ENCODE results near the gene RPL36. TPM values are rescaled to one million over a fixed set of nuclear protein-coding genes. Genes with fewer than 3 reads are reported as not detected.
A peak's percentile ranks its signal among the peaks of the same experiment; 100 is the strongest.

The RPL36 gene
- total and polyA plus RNA-seq, 7 experiments from 2014 or later: 865 to 2,564 (median 1,761) TPM

- Mint-ChIP-seq H3K27ac (peak overlapping the region in 1 of 9 donors; percentile 32), H3K36me3 (peaks cover 0 to 37% (median 7%) of the 10 kb centered on the region in 5 donors), H3K4me3 (no peak overlapping the region), H3K27me3 (no peaks in the 10 kb centered on the region), H3K9me3 (no peaks in the 10 kb centered on the region), H3K4me1 (peaks cover 0 to 6% (median 0%) of the 10 kb centered on the region in 7 donors)
- DNase-seq (no peak), ATAC-seq (no peak)
- intact Hi-C loops (cut with micrococcal nuclease): no loop called here
- Histone ChIP-seq H3K36me3 (ENCODE audit: control insufficient read depth in 2 of 3, insufficient read depth in 3 of 3, low read length in 3 of 3) (peaks cover 27 to 96% (median 36%) of the 10 kb centered on the region in 3 experiments), H3K9me3 (ENCODE audit: control insufficient read depth in 2 of 3, low read length in 3 of 3) (no peaks in the 10 kb centered on the region), H3K4me1 (ENCODE audit: control insufficient read depth in 2 of 2, insufficient read depth in 2 of 2, low read length in 2 of 2) (no peaks in the 10 kb centered on the region), H3K4me3 (ENCODE audit: low read length) (no peak overlapping the region), H3K27me3 (ENCODE audit: control insufficient read depth in 2 of 2, insufficient read depth in 2 of 2, low read length in 2 of 2) (no peaks in the 10 kb centered on the region), H3K27ac (ENCODE audit: low read depth, low read length) (no peak overlapping the region)
- ChIA-PET CTCF (no interaction called here), POLR2A (no interaction called here)
These were observed 26.2 kb upstream of the RPL36 start for GRCh38 chr19:5663904-5664303.

- H3K4me1 ChIP-seq (ENCODE audit: control insufficient read depth in 2 of 2, insufficient read depth in 2 of 2, low read length in 2 of 2): no peaks in the 10 kb centered on the region
- ChIA-PET CTCF (no interaction called here), POLR2A (interaction anchor here (0.9 kb wide), 1 partner anchor 9 kb away, joined by 3 read pairs; no protein-coding TSS in a partner anchor)
- Mint-ChIP-seq H3K27ac (no peak overlapping the region), H3K27me3 (no peaks in the 10 kb centered on the region), H3K4me1 (peaks cover 0 to 6% (median 0%) of the 10 kb centered on the region in 7 donors), H3K36me3 (peaks cover 0 to 39% (median 7%) of the 10 kb centered on the region in 5 donors), H3K4me3 (no peak overlapping the region), H3K9me3 (no peaks in the 10 kb centered on the region)
- intact Hi-C loops (cut with micrococcal nuclease): no loop called here
- ATAC-seq: no peak
- peaks cover 26 to 96% (median 36%) of the 10 kb centered on the region in 3 experiments for H3K36me3 ChIP-seq (ENCODE audit: control insufficient read depth in 2 of 3, insufficient read depth in 3 of 3, low read length in 3 of 3)
- H3K9me3 ChIP-seq (ENCODE audit: control insufficient read depth in 2 of 3, low read length in 3 of 3): no peaks in the 10 kb centered on the region
- no peak overlapping the region for H3K27ac ChIP-seq (ENCODE audit: low read depth, low read length)
- no peaks in the 10 kb centered on the region for H3K27me3 ChIP-seq (ENCODE audit: control insufficient read depth in 2 of 2, insufficient read depth in 2 of 2, low read length in 2 of 2)
- H3K4me3 ChIP-seq (ENCODE audit: low read length): no peak overlapping the region
- no peak for DNase-seq
These were observed 25.6 kb upstream of the RPL36 start for GRCh38 chr19:5664515-5664914.

GRCh38 chr19:5665781-5666513, 24.1 kb upstream of the RPL36 start:
- H3K27me3 ChIP-seq (ENCODE audit: control insufficient read depth in 2 of 2, insufficient read depth in 2 of 2, low read length in 2 of 2): no peaks in the 10 kb centered on the region
- no peaks in the 10 kb centered on the region for H3K27me3 Mint-ChIP-seq
- H3K9me3 Mint-ChIP-seq: no peaks in the 10 kb centered on the region
- intact Hi-C loops (cut with micrococcal nuclease): no loop called here
- peaks cover 0 to 35% (median 4%) of the 10 kb centered on the region in 5 donors for H3K36me3 Mint-ChIP-seq
- no peak overlapping the region for H3K27ac ChIP-seq (ENCODE audit: low read depth, low read length)
- POLR2A ChIA-PET: no interaction called here
- H3K4me1 ChIP-seq (ENCODE audit: control insufficient read depth in 2 of 2, insufficient read depth in 2 of 2, low read length in 2 of 2): no peaks in the 10 kb centered on the region
- H3K36me3 ChIP-seq (ENCODE audit: control insufficient read depth in 2 of 3, insufficient read depth in 3 of 3, low read length in 3 of 3): peaks cover 20 to 89% (median 35%) of the 10 kb centered on the region in 3 experiments
- H3K4me1 Mint-ChIP-seq: peaks cover 0 to 5% (median 0%) of the 10 kb centered on the region in 7 donors
- H3K9me3 ChIP-seq (ENCODE audit: control insufficient read depth in 2 of 3, low read length in 3 of 3): no peaks in the 10 kb centered on the region
- DNase-seq (no peak), ATAC-seq (no peak)
- no peak overlapping the region for H3K4me3 Mint-ChIP-seq
- peak overlapping the region in 4 of 9 donors; percentile 45 to 62 (median 50) for H3K27ac Mint-ChIP-seq
- CTCF ChIA-PET: interaction anchor here (0.6 kb wide), 1 partner anchor 450 kb away, joined by 3 read pairs; no protein-coding TSS in a partner anchor
- no peak overlapping the region for H3K4me3 ChIP-seq (ENCODE audit: low read length)

- Mint-ChIP-seq H3K27me3 (no peaks in the 10 kb centered on the region), H3K27ac (peak overlapping the region in 1 of 9 donors; percentile 53), H3K4me1 (peaks cover 0 to 5% (median 0%) of the 10 kb centered on the region in 7 donors), H3K4me3 (peak overlapping the region in 1 of 10 donors; percentile 34), H3K36me3 (peaks cover 0 to 31% (median 4%) of the 10 kb centered on the region in 5 donors), H3K9me3 (no peaks in the 10 kb centered on the region)
- H3K27ac ChIP-seq (ENCODE audit: low read depth, low read length): no peak overlapping the region
- H3K4me1 ChIP-seq (ENCODE audit: control insufficient read depth in 2 of 2, insufficient read depth in 2 of 2, low read length in 2 of 2): no peaks in the 10 kb centered on the region
- ATAC-seq (no peak), DNase-seq (no peak)
- peaks cover 20 to 78% (median 35%) of the 10 kb centered on the region in 3 experiments for H3K36me3 ChIP-seq (ENCODE audit: control insufficient read depth in 2 of 3, insufficient read depth in 3 of 3, low read length in 3 of 3)
- H3K9me3 ChIP-seq (ENCODE audit: control insufficient read depth in 2 of 3, low read length in 3 of 3): no peaks in the 10 kb centered on the region
- no peaks in the 10 kb centered on the region for H3K27me3 ChIP-seq (ENCODE audit: control insufficient read depth in 2 of 2, insufficient read depth in 2 of 2, low read length in 2 of 2)
- H3K4me3 ChIP-seq (ENCODE audit: low read length): no peak overlapping the region
- intact Hi-C loops (cut with micrococcal nuclease): no loop called here
- ChIA-PET CTCF (no interaction called here), POLR2A (no interaction called here)
These were observed 23.0 kb upstream of the RPL36 start for GRCh38 chr19:5666921-5667610.

GRCh38 chr19:5667751-5668271, 22.3 kb upstream of the RPL36 start:
- no peak for ATAC-seq
- intact Hi-C loops (cut with micrococcal nuclease): no loop called here
- Mint-ChIP-seq H3K4me1 (peaks cover 0 to 5% (median 0%) of the 10 kb centered on the region in 7 donors), H3K9me3 (no peaks in the 10 kb centered on the region), H3K27ac (peak overlapping the region in 1 of 9 donors; percentile 62), H3K4me3 (no peak overlapping the region), H3K27me3 (no peaks in the 10 kb centered on the region), H3K36me3 (peaks cover 0 to 31% (median 4%) of the 10 kb centered on the region in 5 donors)
- DNase-seq: no peak
- H3K36me3 ChIP-seq (ENCODE audit: control insufficient read depth in 2 of 3, insufficient read depth in 3 of 3, low read length in 3 of 3): peaks cover 20 to 70% (median 35%) of the 10 kb centered on the region in 3 experiments
- ChIA-PET CTCF (no interaction called here), POLR2A (no interaction called here)
- H3K4me1 ChIP-seq (ENCODE audit: control insufficient read depth in 2 of 2, insufficient read depth in 2 of 2, low read length in 2 of 2): no peaks in the 10 kb centered on the region
- no peaks in the 10 kb centered on the region for H3K9me3 ChIP-seq (ENCODE audit: control insufficient read depth in 2 of 3, low read length in 3 of 3)
- H3K27me3 ChIP-seq (ENCODE audit: control insufficient read depth in 2 of 2, insufficient read depth in 2 of 2, low read length in 2 of 2): no peaks in the 10 kb centered on the region
- no peak overlapping the region for H3K4me3 ChIP-seq (ENCODE audit: low read length)
- H3K27ac ChIP-seq (ENCODE audit: low read depth, low read length): no peak overlapping the region

GRCh38 chr19:5669212-5669611, 20.9 kb upstream of the RPL36 start:
- ChIA-PET POLR2A (no interaction called here), CTCF (no interaction called here)
- no peak for DNase-seq
- Mint-ChIP-seq H3K27ac (no peak overlapping the region), H3K4me3 (no peak overlapping the region), H3K27me3 (no peaks in the 10 kb centered on the region), H3K4me1 (peaks cover 0 to 5% (median 0%) of the 10 kb centered on the region in 7 donors), H3K9me3 (peaks cover 0 to 4% (median 0%) of the 10 kb centered on the region in 11 donors), H3K36me3 (peaks cover 0 to 34% (median 4%) of the 10 kb centered on the region in 5 donors)
- H3K9me3 ChIP-seq (ENCODE audit: control insufficient read depth in 2 of 3, low read length in 3 of 3): no peaks in the 10 kb centered on the region
- H3K27me3 ChIP-seq (ENCODE audit: control insufficient read depth in 2 of 2, insufficient read depth in 2 of 2, low read length in 2 of 2): no peaks in the 10 kb centered on the region
- no peaks in the 10 kb centered on the region for H3K4me1 ChIP-seq (ENCODE audit: control insufficient read depth in 2 of 2, insufficient read depth in 2 of 2, low read length in 2 of 2)
- no peak overlapping the region for H3K4me3 ChIP-seq (ENCODE audit: low read length)
- H3K36me3 ChIP-seq (ENCODE audit: control insufficient read depth in 2 of 3, insufficient read depth in 3 of 3, low read length in 3 of 3): peaks cover 14 to 56% (median 23%) of the 10 kb centered on the region in 3 experiments
- H3K27ac ChIP-seq (ENCODE audit: low read depth, low read length): no peak overlapping the region
- ATAC-seq: no peak
- intact Hi-C loops (cut with micrococcal nuclease): no loop called here

All from naive thymus-derived CD4-positive, alpha-beta T cell (primary cell).